ENCODE data around the gene OR2T11.

OR2T11 gene

DNA sequence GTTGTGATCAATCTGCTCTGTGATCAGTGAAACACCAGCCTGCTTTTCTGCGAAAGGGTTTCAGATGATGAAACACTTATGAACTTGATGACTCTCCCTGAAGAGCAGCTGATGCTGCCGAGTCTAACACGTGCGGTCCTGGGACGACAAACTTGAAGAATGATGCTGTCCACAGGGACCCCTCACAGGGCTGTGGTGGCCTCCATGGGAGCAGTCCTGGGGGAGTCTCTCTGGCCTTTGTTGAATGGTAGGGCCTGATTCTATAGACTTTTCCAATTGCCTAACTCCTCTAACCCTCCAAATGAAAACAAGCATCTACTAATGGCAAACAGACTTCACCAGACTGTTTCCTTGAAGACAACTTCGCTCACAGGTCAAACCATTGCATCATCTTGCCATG is 37.3 kb downstream of the OR2T11 start, which contains the start of gene OR2T10:
OR2T10 (minus strand) TSS at position 112 of the 400 bp plus-strand sequence. CDS start 3,932 bp downstream, outside the sequence.
- in situ Hi-C loops (cut with HindIII; ENCODE audit: low sequenced_read_pairs): no loop called here
- DNase-seq (ENCODE audit: low read depth): no peak
- TF ChIP-seq, protein P1, sequence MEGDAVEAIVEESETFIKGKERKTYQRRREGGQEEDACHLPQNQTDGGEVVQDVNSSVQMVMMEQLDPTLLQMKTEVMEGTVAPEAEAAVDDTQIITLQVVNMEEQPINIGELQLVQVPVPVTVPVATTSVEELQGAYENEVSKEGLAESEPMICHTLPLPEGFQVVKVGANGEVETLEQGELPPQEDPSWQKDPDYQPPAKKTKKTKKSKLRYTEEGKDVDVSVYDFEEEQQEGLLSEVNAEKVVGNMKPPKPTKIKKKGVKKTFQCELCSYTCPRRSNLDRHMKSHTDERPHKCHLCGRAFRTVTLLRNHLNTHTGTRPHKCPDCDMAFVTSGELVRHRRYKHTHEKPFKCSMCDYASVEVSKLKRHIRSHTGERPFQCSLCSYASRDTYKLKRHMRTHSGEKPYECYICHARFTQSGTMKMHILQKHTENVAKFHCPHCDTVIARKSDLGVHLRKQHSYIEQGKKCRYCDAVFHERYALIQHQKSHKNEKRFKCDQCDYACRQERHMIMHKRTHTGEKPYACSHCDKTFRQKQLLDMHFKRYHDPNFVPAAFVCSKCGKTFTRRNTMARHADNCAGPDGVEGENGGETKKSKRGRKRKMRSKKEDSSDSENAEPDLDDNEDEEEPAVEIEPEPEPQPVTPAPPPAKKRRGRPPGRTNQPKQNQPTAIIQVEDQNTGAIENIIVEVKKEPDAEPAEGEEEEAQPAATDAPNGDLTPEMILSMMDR (IDR thresholded peaks at IDR 0.05; ENCODE audit: low read depth, low read length, missing control alignments): no peak
- H3K4me3 ChIP-seq (ENCODE audit: low read depth, low read length): no peak within 1 kb of the TSS

DNA sequence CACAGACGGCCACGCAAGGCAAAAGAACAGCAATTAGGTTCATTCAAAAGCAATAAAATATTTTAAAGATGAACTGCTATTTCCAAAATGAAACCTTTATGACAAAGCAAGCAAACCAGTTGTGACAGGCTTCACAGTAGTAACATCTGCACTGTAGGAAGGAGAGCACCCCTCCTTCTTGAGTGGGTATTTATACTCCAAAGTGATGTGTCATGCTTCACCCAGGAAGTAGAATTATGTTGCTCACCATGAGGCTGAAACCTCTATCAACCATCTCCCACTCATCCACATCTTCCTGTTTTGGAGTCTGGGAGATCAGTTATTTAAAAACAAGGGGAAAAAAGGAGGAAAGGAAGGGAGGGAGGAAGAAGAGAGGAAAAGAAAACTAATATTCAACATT is 38.3 kb downstream of the OR2T11 start:
- no peak overlapping the region for H3K4me3 ChIP-seq (ENCODE audit: low read depth, low read length)
- DNase-seq (ENCODE audit: low read depth): no peak
- TF ChIP-seq, protein P1 (IDR thresholded peaks at IDR 0.05; ENCODE audit: low read depth, low read length, missing control alignments): no peak
- in situ Hi-C loops (cut with HindIII; ENCODE audit: low sequenced_read_pairs): no loop called here

DNA sequence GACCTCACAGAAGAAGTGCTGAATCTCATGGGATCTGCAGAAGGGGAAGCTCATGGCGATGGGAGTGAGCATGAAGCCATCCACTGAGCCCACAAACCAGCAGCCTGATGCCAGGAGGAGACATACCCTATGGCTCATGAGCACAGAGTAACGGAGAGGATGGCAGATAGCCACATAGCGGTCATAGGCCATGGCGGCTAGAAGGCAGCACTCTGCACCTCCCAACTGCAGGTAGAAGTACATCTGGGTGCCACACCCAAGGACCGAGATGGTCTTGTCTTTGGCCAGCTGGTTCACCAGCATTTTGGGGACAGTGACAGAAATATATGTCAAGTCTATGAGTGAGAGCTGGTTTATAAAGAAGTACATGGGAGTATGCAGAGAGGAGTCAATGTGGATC is 41.7 kb downstream of the OR2T11 start:
- no peak overlapping the region for H3K4me3 ChIP-seq (ENCODE audit: low read depth, low read length)
- TF ChIP-seq, protein P1 (IDR thresholded peaks at IDR 0.05; ENCODE audit: low read depth, low read length, missing control alignments): no peak
- DNase-seq (ENCODE audit: low read depth): no peak
- in situ Hi-C loops (cut with HindIII; ENCODE audit: low sequenced_read_pairs): no loop called here

DNA sequence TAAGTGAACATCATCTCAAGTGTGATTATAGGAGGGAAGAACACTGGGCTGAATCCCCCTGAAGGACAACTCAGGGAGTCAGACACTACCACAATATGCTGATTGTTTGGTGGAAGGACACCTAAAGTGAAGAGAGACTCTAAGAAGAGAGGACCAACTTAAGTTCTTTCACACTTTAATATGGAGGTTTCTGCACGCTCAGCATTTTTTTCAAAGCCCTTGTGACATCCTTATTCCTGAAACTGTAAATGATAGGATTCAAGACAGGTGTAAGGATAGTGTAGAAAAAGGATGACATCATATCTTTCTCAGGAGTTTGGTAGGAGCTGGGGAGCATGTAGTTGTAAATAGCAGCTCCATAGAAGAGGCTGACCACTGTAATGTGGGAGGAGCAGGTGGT is 42.2 kb downstream of the OR2T11 start:
- in situ Hi-C loops (cut with HindIII; ENCODE audit: low sequenced_read_pairs): no loop called here

DNA sequence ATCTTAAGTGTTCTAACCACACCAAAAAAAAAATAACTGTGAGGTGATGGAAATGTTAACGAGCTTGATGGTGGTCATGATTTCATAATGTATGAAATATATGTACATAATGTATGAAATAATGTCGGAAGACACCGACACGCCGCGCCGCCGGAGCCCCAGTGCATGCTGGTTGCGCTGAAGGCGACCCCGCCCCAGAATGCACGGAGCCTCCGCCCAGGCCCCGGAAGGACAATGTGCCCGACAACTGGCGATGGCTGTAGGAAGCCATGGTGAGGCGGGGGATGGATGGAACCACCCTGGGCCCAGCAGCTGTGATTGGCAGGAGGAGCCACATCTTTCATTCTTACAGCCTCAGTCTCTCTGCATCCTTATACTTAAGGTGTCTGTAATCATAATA is 44.8 kb downstream of the OR2T11 start:
- in situ Hi-C loops (cut with HindIII; ENCODE audit: low sequenced_read_pairs): no loop called here
- H3K4me3 ChIP-seq (ENCODE audit: low read depth, low read length): no peak overlapping the region
- TF ChIP-seq, protein P1 (IDR thresholded peaks at IDR 0.05; ENCODE audit: low read depth, low read length, missing control alignments): no peak
- no peak for DNase-seq (ENCODE audit: low read depth)

More for the DNA sequence above, 42.2 kb downstream of the OR2T11 start:
- TF ChIP-seq, protein P1 (IDR thresholded peaks at IDR 0.05; ENCODE audit: low read depth, low read length, missing control alignments): no peak
- no peak for DNase-seq (ENCODE audit: low read depth)
- H3K4me3 ChIP-seq (ENCODE audit: low read depth, low read length): no peak overlapping the region

DNA sequence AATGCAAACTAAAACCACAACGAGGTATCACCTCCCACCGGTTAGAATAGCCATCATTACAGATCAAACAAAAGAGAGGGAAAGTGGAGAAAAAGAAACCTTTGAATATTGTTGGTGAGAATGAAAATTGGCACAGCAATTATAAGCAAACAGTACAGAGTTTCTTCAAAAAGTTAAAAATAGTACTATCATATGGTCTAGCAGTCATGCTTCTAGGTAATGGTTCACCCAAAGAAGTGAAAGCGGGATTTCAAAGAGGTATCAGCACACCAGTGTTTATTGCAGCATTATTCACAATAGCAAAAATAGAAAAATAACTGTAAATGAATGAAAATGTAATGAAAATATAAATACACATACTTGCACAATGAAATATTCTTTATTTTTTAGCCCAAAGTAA is 45.6 kb downstream of the OR2T11 start:
- in situ Hi-C loops (cut with HindIII; ENCODE audit: low sequenced_read_pairs): no loop called here
- no peak for DNase-seq (ENCODE audit: low read depth)
- TF ChIP-seq, protein P1 (IDR thresholded peaks at IDR 0.05; ENCODE audit: low read depth, low read length, missing control alignments): no peak
- H3K4me3 ChIP-seq (ENCODE audit: low read depth, low read length): no peak overlapping the region

DNA sequence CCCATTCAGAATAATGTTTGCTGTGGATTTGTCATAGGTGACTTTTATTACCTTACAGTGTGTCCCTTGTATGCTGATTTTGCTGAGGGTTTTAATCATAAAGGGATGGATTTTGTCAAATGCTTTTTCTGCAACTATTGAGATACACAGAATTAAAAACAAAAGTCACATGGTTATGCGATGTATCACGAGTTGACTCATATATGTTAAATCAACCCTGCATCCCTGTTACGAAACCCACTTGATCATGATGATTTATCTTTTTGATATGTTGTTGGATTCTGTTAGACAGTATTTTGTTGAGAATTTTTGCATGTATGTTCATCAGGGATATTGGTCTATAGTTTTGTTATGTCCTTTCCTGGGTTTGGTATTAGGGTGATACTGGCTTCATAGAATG is 49.6 kb downstream of the OR2T11 start:
- TF ChIP-seq, protein P1 (IDR thresholded peaks at IDR 0.05; ENCODE audit: low read depth, low read length, missing control alignments): no peak
- H3K4me3 ChIP-seq (ENCODE audit: low read depth, low read length): no peak overlapping the region
- in situ Hi-C loops (cut with HindIII; ENCODE audit: low sequenced_read_pairs): no loop called here
- DNase-seq (ENCODE audit: low read depth): no peak

All from astrocyte of the cerebellum (primary cell).